HPDE6-E6E7 (cell line): ENCODE results near the gene LDLRAD3.

Experiments used
- DNase-seq: peaks from one replicate; pipeline ENCODE4 v3.0.0; 2011; ENCODE audit warnings: missing footprints; ENCODE audit errors: extremely low spot score

The LDLRAD3 gene

DNA sequence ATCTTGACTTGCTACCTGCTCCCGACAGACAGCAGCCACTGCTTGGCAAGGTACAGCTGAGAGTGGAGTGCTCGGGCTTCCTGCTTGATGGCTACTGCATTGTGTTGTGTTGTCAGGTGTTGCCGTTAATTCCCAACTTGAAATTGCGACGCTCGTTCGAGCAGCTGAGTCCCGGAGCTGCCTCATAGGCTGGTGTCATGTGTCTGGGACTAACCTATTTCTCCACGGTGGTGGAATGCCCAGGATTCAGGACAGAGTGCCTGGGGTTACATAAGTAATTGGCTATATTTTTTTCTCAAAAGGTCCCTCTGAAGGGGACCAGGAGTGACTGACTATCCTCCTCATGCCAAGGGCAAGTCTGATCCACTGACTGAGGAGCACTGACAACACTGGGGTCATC lies 326.8 kb downstream of the LDLRAD3 start:
- no peak for DNase-seq

DNA sequence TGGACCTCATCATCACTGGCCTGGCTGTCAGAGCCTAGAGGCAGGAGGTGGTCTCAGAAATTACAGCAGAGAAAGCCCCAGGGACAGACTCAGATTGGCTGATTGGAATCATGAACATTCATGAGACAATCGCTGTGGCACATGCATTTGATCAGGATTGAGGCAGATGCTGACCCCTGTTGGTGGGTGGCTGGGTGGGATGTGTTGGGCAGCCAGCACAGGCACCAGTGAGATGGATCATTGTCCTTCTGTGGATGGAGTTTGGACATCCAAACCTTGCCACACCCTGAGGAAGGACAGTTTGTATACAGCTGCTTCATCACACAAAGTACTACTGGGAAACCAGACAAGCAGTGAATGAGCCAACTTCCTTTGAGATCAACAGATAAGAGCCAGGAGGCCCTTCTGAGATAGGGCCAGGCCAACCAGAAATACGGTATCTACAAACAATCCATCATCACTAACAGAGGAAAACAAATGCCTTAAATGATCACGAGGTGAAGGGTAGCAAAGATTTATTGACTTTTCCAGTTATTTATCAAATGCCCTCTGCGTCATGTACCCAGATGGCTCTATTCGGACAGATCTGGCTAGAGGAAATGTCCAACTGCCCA lies 328.0 kb downstream of the LDLRAD3 start:
- no peak for DNase-seq

DNA sequence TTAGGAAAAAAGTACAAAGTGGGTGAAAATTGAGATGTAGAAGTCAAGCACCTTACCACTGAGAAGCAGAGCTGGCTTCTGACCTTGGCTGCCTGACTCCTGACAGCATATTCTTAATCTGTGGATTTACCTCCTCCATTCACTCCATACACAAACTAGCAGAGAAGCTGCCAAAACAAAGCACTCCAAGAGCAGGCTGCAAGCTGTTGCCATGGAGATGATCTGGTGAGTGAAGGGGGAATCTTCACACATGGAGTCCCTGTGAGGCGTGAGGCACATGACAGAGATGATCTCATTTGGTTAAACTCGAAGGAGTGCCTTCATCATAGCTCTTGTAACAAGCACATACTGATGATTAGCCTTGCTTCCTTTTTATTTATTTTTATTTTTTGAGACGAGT lies 329.2 kb downstream of the LDLRAD3 start:
- no peak for DNase-seq

DNA sequence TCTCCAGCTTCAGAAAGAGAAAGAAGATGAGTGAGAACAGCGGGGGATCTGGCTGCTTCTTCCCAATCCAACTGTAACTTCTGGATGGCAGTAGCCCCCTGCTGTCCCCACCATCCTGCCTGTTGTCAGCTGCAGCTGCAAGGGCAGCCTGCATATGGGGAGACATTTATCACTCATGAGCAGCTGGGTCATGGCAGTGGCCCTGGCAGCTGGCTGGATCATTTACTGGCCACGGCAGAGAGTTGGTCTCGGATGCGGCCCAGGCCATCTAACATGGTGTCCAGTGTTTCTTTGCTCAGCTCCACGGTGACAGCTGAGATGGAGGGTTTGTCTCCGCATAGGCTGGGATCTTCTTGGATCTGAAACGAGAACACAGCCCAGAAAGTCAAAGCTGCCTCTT lies 330.6 kb downstream of the LDLRAD3 start:
- no peak for DNase-seq

DNA sequence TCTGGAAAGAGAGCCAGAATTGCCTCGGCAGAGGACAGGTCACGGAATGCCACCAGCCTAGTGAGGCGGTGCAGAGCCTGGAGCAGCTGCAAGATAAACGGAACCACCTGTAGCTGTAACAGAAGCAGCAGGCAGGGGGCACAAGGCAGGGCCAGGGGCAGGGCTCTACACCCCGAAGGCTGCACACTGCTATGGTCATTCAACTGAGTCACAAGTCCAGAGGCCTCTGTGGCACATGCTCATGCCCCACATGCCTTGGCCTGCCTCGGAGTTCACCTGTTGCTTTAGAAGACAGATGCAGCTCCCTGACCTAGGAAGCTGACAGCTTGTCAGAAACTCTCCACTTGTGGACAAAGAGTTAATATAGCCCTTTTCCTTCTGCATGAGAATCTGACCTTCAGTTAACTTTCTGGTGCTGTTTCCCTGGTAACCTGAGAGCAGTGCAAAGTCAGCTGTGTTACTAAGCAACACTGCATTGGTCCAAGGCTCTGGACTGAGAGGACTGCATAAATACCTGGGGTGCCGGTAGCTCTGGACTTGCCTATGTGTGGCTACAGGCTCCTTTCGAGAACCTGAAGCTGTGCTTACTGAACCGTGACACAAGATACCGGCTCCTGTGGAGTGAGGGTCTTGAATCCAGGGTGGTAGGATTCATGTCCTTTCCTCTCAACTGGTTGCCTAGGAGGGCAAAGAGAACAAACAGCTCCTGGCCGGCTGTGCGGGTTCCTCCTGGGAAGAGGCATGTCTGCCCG lies 334.8 kb downstream of the LDLRAD3 start:
- no peak for DNase-seq

DNA sequence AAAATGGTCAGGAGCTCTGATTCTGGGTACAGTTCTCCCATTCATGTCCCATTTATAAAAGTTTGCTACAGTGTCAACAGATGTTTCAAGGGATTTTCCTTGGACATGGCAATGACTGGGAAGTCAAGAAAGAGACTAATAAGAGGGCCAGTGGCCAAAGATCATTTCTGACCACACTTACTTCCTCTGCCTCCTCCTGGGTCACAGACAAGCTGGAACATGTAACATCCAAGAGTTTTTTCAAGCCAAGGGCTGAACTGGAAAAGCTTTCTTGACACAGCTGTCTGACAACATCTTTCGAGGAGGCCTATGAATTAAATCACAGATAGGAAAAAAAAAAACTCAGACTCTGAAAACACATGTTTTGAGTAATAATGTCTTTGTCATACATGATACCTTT lies 336.7 kb downstream of the LDLRAD3 start:
- DNase-seq: no peak
